ENCODE data around the gene SLC12A4.

Gene SLC12A4

GRCh38 chr16:67963292-67963661 lies 5.2 kb downstream of the SLC12A4 start:
- DNase-seq (ENCODE audit: low spot score) = no peak

GRCh38 chr16:67962135-67962534 lies 6.3 kb downstream of the SLC12A4 start:
- DNase-seq (ENCODE audit: low spot score) = no peak

GRCh38 chr16:67961551-67961957 lies 6.9 kb downstream of the SLC12A4 start:
- no peak for DNase-seq (ENCODE audit: low spot score)

- no peak for DNase-seq (ENCODE audit: low spot score)
These were observed 8.7 kb downstream of the SLC12A4 start for GRCh38 chr16:67959536-67960329.

- DNase-seq (ENCODE audit: low spot score) = no peak
These were observed 10.8 kb downstream of the SLC12A4 start for GRCh38 chr16:67957622-67958021.

- no peak for DNase-seq (ENCODE audit: low spot score)
These were observed 13.8 kb downstream of the SLC12A4 start for GRCh38 chr16:67954421-67955196.

GRCh38 chr16:67953641-67954375 lies 14.6 kb downstream of the SLC12A4 start:
- no peak for DNase-seq (ENCODE audit: low spot score)

- peak; percentile 75 for DNase-seq (ENCODE audit: low spot score)
These were observed 17.0 kb downstream of the SLC12A4 start for GRCh38 chr16:67951485-67951884.

GRCh38 chr16:67950335-67950843 lies 18.0 kb downstream of the SLC12A4 start:
- no peak for DNase-seq (ENCODE audit: low spot score)

- no peak for DNase-seq (ENCODE audit: low spot score)
These were observed 18.8 kb downstream of the SLC12A4 start for GRCh38 chr16:67949645-67950044.

GRCh38 chr16:67948015-67948414 lies 20.4 kb downstream of the SLC12A4 start:
- DNase-seq (ENCODE audit: low spot score) = no peak

GRCh38 chr16:67946966-67947558 lies 21.4 kb downstream of the SLC12A4 start:
- DNase-seq (ENCODE audit: low spot score) = no peak

GRCh38 chr16:67946128-67946569 lies 22.3 kb downstream of the SLC12A4 start:
- no peak for DNase-seq (ENCODE audit: low spot score)

GRCh38 chr16:67945392-67945933 lies 23.0 kb downstream of the SLC12A4 start:
- no peak for DNase-seq (ENCODE audit: low spot score)

GRCh38 chr16:67944690-67945391 lies 23.6 kb downstream of the SLC12A4 start:
- no peak for DNase-seq (ENCODE audit: low spot score)

- peak; percentile 67 for DNase-seq (ENCODE audit: low spot score)
These were observed 24.6 kb downstream of the SLC12A4 start, which contains the start of gene LCAT for GRCh38 chr16:67943619-67944504. TSS of gene LCAT (minus strand) at chr16:67944120. CDS start at chr16:67944101, 19 bp downstream.

GRCh38 chr16:67943256-67943618 lies 25.2 kb downstream of the SLC12A4 start:
- DNase-seq (ENCODE audit: low spot score) = no peak

GRCh38 chr16:67942510-67943255 lies 25.8 kb downstream of the SLC12A4 start:
- DNase-seq (ENCODE audit: low spot score) = no peak

- peak; percentile 63 for DNase-seq (ENCODE audit: low spot score)
These were observed 26.3 kb downstream of the SLC12A4 start for GRCh38 chr16:67942200-67942509.

Measured in cerebellar cortex (tissue), 1 donor.